HG03571 (cell line): ENCODE data around the gene RTP1.
"Not testable (repeated sequence)": the region's sequence is repeated elsewhere in the genome, so short reads cannot be mapped to it uniquely, and the experiment has no call there.

Experiments
- ATAC-seq: cut with Tn5 transposase; IDR thresholded peaks from one replicate; pipeline ENCODE4 v1.9.1; 2021; ENCODE audit not compliant: unreplicated experiment

The RTP1 gene, protein sequence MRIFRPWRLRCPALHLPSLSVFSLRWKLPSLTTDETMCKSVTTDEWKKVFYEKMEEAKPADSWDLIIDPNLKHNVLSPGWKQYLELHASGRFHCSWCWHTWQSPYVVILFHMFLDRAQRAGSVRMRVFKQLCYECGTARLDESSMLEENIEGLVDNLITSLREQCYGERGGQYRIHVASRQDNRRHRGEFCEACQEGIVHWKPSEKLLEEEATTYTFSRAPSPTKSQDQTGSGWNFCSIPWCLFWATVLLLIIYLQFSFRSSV

DNA sequence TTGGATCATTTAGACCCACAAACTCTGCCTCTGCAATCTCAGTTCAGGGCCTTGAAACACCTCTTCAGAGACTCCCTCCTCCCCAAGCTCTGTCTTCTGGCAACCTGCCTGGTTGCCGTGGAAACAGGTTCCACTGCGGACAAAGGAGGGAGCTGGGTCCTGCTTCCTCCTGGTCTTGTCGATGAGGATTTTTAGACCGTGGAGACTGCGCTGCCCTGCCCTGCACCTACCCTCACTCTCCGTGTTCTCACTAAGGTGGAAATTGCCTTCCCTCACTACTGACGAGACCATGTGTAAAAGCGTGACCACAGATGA is at the start of gene RTP1:
Gene RTP1 (plus strand): TSS at position 152 of the 315 bp plus-strand sequence. CDS start 30 bp downstream, at position 182.
- no peak for ATAC-seq

DNA sequence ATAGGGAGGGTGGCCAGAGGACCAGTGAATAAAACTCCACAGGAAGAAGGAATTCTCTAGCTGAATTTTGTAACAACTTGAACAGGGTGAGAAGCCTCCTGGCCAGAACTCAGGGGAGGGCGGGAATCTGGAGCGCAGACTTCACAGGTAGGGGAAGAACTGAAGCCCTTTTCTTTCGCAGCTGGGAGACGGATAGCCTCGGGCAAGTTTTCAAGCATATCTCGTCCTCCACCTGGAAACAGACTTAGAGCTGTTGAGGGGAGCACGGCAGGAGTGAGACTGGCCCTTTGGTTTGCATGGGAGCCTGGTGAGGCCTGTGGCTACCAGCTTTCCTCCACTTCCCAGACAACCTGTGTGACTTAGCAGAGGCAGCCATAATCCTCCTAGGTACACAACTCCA is 47.1 kb upstream of the RTP1 start:
- ATAC-seq = no peak

- no peak for ATAC-seq
These were observed 46.7 kb upstream of the RTP1 start for GRCh38 chr3:187150599-187150998.

DNA sequence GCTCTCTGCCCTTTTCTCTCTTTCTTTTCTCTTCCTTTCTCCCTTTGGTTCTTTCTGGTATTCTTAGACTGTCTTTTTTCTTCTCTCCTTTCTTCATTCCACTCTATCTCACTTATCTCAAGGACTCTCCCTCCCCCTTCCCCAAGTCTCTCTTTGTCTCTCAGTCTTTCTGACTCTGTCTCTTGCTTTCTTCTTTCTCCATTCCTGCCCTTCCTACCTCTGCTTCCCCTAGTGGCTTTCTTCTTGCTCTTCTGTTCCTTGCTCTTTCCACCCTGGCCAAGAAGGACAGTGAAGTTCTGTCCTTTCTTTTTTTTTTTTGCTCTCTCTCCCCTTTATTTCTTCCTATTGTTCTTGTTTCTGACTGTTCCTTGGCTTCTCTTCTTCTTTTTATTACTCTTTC is 35.7 kb upstream of the RTP1 start:
- no peak for ATAC-seq

GRCh38 chr3:187162265-187162953 is 34.9 kb upstream of the RTP1 start:
- ATAC-seq = no peak

- no peak for ATAC-seq
These were observed 32.1 kb upstream of the RTP1 start for GRCh38 chr3:187165144-187165543.

GRCh38 chr3:187166750-187167149 is 30.5 kb upstream of the RTP1 start:
- no peak for ATAC-seq

DNA sequence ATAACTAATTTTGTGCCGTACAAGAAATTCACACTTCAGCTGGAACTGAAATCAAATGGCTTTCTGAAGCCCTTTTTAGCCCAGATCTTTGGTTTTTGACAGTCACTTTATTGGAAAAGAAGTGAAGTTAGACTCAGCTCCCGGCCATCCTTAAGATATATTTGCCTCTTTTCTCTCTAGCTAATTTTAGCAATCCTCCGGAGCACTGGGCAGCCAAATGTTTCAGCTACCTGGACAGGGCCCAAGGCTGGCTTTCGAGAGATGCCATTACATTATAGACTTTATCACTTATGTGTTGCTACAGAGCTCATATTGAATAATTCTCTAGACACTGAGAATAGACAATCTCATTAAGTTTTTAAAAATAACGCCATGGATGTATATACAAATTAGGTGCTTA is 29.5 kb upstream of the RTP1 start:
- no peak for ATAC-seq

- no peak for ATAC-seq
These were observed 27.9 kb upstream of the RTP1 start for GRCh38 chr3:187169231-187169960.

DNA sequence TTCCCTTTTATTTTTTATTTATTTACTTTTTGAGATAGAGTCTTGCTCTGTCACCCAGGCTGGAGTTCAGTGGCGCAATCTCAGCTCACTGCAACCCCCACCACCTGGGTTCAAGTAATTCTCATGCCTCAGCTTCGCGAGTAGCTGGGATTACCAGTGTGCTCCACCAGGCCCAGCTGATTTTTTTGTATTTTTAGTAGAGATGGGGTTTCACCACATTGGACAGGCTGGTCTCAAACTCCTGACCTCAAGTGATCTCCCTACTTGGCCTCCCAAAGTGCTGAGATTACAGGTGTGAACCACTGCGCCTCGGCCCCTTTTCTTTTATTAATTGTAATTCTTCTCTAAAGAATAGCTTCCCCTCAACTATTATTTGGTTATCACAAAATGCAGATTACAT is 26.4 kb upstream of the RTP1 start:
- ATAC-seq = not testable (repeated sequence)

GRCh38 chr3:187172929-187173328 is 24.4 kb upstream of the RTP1 start:
- ATAC-seq = no peak

DNA sequence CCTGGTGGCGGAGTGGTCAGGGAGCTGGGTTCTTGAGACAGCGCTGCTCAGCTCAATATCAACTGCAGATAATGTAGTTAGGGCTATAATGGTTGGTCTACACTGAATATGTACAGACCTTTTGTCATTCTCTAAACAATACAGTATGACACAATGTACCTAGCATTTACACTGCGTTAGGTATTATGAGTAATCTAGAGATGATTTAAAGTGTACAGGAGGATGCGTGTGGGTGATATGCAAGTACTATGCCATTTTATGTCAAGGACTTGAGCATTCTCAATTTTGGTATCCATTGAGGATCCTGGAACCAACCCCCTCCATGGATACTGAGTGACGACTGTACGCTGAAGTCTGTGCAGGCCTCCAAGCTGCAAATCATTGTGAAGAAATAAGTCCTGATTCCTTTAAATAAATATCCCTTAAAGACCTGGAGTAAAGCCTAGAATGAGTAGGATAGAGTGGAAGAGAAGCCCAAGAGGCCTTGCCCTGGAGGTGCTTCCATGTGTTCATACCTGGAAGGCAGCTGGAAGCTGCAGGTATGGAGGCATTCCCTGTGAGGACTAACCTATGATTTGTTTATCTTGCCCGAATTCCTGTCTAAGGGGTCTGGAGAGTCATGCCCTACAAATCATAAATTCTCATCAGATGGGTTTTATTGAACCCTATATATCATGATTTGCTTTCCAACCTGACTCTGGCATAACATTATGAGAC is 15.7 kb upstream of the RTP1 start:
- no peak for ATAC-seq

DNA sequence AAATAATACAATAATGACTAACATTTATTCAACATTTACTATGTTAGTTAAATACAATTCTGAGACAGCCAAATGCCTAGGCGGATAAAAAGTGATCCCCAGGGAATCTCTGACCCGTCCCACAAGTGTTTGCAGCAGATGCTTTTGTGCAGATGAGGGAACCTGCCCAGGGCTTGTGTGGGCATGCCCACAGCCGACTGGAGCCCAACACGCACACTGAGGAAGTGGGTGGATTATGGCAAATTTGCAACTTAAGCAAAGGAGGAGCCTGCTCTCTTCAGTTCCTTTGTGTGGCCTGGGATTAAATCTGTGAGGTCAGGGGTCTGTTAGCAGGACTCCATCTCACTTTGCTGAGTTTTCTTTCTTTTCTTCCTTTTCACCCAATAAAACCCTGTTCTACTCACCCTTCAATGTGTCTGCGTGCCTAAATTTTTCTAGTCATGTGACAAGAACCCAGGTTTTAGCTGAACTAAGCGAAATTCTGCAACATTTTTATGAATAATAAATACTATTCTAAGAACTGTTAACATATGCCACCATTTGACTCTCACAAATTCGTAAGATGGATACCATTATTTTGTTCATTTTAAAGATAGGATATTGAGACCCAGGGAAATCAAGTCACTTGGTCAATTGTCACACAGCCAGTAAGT is 13.9 kb upstream of the RTP1 start:
- ATAC-seq = no peak

GRCh38 chr3:187183903-187184302 is 13.4 kb upstream of the RTP1 start:
- no peak for ATAC-seq

GRCh38 chr3:187185759-187186158 is 11.5 kb upstream of the RTP1 start:
- ATAC-seq = no peak

- no peak for ATAC-seq
These were observed 10.9 kb upstream of the RTP1 start for GRCh38 chr3:187186375-187186774.

GRCh38 chr3:187186801-187187421 is 10.4 kb upstream of the RTP1 start:
- no peak for ATAC-seq

- ATAC-seq = no peak
These were observed 8.4 kb upstream of the RTP1 start for GRCh38 chr3:187188931-187189330.

DNA sequence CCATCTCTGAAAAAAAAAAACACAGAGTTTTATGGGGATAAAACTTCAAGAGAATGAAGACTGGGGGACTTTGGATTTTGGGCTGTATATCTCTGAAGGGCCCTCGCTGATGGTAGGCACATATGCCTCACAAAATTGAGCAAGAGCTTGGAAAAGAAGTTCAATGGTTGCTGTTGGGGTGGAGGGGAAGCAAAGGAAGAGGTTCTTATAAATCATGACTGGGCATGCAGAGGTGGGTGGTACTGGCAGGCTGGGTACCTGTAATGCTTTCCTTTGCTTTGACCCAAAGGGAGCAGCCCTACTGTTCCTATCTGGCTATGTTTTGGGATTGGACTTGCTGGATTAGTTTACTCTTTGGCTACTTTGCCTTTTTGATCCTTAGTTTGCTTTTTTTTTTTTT is 6.0 kb upstream of the RTP1 start:
- no peak for ATAC-seq

DNA sequence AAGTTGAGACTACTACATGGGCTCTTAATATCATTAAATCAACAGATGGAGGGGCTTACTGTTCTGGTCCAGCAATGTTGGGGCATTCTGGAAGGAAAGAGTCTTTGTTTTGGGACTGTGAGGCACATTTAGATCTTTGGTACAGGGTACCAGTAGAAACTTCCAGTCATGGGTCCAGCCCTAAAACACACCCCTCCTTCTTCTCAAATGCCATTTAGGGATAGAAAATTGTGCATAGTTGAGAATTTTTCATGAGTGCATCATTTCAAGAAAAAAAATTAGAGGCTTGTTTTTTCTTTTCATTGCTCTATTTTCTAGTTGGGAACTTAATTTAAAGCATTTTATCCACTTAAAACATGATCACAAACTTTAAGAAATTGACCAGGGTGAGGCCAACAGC is 4.1 kb upstream of the RTP1 start:
- no peak for ATAC-seq
